GM18870 (cell line): ENCODE measurements around the gene USP17L15.
"Not testable (repeated sequence)": the region's sequence is repeated elsewhere in the genome, so short reads cannot be mapped to it uniquely, and the experiment has no call there.

Source experiments
- ATAC-seq: cut with Tn5 transposase; IDR thresholded peaks from one replicate; pipeline ENCODE4 v1.9.1; 2021; ENCODE audit warnings: moderate library complexity; ENCODE audit not compliant: unreplicated experiment

The USP17L15 gene, protein sequence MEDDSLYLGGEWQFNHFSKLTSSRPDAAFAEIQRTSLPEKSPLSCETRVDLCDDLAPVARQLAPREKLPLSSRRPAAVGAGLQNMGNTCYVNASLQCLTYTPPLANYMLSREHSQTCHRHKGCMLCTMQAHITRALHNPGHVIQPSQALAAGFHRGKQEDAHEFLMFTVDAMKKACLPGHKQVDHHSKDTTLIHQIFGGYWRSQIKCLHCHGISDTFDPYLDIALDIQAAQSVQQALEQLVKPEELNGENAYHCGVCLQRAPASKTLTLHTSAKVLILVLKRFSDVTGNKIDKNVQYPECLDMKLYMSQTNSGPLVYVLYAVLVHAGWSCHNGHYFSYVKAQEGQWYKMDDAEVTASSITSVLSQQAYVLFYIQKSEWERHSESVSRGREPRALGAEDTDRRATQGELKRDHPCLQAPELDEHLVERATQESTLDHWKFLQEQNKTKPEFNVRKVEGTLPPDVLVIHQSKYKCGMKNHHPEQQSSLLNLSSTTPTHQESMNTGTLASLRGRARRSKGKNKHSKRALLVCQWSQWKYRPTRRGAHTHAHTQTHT

DNA sequence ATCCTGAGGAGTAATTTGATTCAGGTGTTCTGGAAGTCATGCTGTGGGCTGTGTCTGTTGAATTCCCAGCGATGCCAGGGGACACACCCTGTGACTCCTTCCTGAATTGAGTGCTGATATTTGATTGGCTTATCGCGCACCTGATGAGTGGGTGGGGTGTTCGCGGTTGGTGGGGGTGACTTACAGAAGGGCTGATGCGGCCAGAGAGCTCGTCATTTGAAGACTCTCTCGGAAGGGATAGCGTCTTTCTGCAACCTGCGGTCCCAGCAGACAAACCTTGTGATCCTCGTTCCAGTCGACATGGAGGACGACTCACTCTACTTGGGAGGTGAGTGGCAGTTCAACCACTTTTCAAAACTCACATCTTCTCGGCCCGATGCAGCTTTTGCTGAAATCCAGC lies at the start of gene USP17L15:
Gene USP17L15 (plus strand): TSS at position 301 of the 400 bp plus-strand sequence. CDS start 0 bp downstream, at position 301.
- not testable (repeated sequence) for ATAC-seq

DNA sequence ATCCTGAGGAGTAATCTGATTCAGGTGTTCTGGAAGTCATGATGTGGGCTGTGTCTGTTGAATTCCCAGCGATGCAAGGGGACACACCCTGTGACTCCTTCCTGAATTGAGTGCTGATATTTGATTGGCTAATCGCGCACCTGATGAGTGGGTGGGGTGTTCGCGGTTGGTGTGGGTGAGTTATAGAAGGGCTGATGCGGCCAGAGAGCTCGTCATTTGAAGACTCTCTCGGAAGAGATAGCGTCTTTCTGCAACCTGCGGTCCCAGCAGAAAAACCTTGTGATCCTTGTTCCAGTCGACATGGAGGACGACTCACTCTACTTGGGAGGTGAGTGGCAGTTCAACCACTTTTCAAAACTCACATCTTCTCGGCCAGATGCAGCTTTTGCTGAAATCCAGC lies 23.8 kb upstream of the USP17L15 start, which contains the start of gene USP17L10:
Gene USP17L10 (plus strand): TSS at position 301 of the 400 bp plus-strand sequence. CDS start 0 bp downstream, at position 301.
- ATAC-seq = not testable (repeated sequence)

DNA sequence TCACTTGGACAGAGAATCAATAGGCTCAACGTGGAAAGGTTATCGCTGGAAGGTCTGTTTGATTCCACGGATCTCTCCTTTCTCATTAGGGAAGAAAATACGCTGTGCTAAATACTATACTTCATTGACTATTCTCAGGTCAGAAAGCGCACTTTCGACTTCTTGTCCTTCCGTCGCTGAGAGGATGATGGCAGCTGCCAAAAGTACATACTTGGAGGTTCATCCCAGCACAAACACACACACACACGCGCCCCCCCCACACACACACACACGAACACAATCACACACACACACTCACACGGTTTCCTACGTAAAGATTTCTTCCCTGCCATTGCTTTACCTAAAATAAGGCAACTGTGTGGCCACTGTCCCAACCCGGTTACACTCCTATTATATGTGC lies 19.5 kb upstream of the USP17L15 start:
- not testable (repeated sequence) for ATAC-seq

DNA sequence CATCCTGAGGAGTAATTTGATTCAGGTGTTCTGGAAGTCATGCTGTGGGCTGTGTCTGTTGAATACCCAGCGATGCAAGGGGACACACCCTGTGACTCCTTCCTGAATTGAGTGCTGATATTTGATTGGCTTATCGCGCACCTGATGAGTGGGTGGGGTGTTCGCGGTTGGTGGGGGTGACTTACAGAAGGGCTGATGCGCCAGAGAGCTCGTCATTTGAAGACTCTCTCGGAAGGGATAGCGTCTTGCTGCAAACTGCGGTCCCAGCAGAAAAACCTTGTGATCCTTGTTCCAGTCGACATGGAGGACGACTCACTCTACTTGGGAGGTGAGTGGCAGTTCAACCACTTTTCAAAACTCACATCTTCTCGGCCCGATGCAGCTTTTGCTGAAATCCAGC lies 19.1 kb upstream of the USP17L15 start, which contains the start of gene USP17L11:
Gene USP17L11 (plus strand): TSS at position 301 of the 400 bp plus-strand sequence. CDS start 0 bp downstream, at position 301.
- not testable (repeated sequence) for ATAC-seq

DNA sequence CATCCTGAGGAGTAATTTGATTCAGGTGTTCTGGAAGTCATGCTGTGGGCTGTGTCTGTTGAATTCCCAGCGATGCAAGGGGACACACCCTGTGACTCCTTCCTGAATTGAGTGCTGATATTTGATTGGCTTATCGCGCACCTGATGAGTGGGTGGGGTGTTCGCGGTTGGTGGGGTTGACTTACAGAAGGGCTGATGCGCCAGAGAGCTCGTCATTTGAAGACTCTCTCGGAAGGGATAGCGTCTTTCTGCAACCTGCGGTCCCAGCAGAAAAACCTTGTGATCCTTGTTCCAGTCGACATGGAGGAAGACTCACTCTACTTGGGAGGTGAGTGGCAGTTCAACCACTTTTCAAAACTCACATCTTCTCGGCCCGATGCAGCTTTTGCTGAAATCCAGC lies 14.3 kb upstream of the USP17L15 start, which contains the start of gene USP17L12:
Gene USP17L12 (plus strand): TSS at position 301 of the 400 bp plus-strand sequence. CDS start 0 bp downstream, at position 301.
- not testable (repeated sequence) for ATAC-seq

DNA sequence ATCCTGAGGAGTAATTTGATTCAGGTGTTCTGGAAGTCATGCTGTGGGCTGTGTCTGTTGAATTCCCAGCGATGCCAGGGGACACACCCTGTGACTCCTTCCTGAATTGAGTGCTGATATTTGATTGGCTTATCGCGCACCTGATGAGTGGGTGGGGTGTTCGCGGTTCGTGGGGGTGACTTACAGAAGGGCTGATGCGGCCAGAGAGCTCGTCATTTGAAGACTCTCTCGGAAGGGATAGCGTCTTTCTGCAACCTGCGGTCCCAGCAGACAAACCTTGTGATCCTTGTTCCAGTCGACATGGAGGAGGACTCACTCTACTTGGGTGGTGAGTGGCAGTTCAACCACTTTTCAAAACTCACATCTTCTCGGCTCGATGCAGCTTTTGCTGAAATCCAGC lies 9.6 kb upstream of the USP17L15 start, which contains the start of gene USP17L13:
Gene USP17L13 (plus strand): TSS at position 301 of the 400 bp plus-strand sequence. CDS start 0 bp downstream, at position 301.
- not testable (repeated sequence) for ATAC-seq

DNA sequence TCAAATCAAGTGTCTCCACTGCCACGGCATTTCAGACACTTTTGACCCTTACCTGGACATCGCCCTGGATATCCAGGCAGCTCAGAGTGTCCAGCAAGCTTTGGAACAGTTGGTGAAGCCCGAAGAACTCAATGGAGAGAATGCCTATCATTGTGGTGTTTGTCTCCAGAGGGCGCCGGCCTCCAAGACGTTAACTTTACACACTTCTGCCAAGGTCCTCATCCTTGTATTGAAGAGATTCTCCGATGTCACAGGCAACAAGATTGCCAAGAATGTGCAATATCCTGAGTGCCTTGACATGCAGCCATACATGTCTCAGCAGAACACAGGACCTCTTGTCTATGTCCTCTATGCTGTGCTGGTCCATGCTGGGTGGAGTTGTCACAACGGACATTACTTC lies 3.9 kb upstream of the USP17L15 start:
- ATAC-seq = not testable (repeated sequence)

DNA sequence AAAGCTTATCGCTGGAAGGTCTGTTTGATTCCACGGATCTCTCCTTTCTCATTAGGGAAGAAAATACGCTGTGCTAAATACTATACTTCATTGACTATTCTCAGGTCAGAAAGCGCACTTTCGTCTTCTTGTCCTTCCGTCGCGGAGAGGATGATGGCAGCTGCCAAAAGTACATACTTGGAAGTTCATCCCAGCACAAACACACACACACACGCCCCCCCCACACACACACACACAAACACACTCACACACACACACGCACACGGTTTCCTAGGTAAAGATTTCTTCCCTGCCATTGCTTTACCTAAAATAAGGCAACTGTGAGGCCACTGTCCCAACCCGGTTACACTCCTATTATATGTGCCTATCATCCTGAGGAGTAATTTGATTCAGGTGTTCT lies 4.3 kb downstream of the USP17L15 start:
- not testable (repeated sequence) for ATAC-seq

DNA sequence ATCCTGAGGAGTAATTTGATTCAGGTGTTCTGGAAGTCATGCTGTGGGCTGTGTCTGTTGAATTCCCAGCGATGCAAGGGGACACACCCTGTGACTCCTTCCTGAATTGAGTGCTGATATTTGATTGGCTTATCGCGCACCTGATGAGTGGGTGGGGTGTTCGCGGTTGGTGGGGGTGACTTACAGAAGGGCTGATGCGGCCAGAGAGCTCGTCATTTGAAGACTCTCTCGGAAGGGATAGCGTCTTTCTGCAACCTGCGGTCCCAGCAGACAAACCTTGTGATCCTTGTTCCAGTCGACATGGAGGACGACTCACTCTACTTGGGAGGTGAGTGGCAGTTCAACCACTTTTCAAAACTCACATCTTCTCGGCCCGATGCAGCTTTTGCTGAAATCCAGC lies 9.4 kb downstream of the USP17L15 start, which contains the start of gene USP17L17:
Gene USP17L17 (plus strand): TSS at position 301 of the 400 bp plus-strand sequence. CDS start 0 bp downstream, at position 301.
- ATAC-seq = not testable (repeated sequence)

DNA sequence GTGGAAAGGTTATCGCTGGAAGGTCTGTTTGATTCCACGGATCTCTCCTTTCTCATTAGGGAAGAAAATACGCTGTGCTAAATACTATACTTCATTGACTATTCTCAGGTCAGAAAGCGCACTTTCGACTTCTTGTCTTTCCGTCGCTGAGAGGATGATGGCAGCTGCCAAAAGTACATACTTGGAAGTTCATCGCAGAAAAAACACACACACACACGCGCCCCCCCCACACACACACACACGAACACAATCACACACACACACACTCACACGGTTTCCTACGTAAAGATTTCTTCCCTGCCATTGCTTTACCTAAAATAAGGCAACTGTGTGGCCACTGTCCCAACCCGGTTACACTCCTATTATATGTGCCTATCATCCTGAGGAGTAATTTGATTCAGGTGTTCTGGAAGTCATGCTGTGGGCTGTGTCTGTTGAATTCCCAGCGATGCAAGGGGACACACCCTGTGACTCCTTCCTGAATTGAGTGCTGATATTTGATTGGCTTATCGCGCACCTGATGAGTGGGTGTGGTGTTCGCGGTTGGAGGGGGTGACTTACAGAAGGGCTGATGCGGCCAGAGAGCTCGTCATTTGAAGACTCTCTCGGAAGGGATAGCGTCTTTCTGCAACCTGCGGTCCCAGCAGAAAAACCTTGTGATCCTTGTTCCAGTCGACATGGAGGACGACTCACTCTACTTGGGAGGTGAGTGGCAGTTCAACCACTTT lies 13.9 kb downstream of the USP17L15 start, which contains the start of gene USP17L18:
Gene USP17L18 (plus strand): TSS at position 678 of the 728 bp plus-strand sequence. CDS start 0 bp downstream, at position 678.
- ATAC-seq = not testable (repeated sequence)

DNA sequence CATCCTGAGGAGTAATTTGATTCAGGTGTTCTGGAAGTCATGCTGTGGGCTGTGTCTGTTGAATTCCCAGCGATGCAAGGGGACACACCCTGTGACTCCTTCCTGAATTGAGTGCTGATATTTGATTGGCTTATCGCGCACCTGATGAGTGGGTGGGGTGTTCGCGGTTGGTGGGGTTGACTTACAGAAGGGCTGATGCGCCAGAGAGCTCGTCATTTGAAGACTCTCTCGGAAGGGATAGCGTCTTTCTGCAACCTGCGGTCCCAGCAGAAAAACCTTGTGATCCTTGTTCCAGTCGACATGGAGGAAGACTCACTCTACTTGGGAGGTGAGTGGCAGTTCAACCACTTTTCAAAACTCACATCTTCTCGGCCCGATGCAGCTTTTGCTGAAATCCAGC lies 18.9 kb downstream of the USP17L15 start, which contains the start of gene USP17L19:
Gene USP17L19 (plus strand): TSS at position 301 of the 400 bp plus-strand sequence. CDS start 0 bp downstream, at position 301.
- not testable (repeated sequence) for ATAC-seq

DNA sequence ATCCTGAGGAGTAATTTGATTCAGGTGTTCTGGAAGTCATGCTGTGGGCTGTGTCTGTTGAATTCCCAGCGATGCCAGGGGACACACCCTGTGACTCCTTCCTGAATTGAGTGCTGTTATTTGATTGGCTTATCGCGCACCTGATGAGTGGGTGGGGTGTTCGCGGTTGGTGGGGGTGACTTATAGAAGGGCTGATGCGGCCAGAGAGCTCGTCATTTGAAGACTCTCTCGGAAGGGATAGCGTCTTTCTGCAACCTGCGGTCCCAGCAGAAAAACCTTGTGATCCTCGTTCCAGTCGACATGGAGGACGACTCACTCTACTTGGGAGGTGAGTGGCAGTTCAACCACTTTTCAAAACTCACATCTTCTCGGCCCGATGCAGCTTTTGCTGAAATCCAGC lies 23.6 kb downstream of the USP17L15 start, which contains the start of gene USP17L20:
Gene USP17L20 (plus strand): TSS at position 301 of the 400 bp plus-strand sequence. CDS start 0 bp downstream, at position 301.
- ATAC-seq = not testable (repeated sequence)

DNA sequence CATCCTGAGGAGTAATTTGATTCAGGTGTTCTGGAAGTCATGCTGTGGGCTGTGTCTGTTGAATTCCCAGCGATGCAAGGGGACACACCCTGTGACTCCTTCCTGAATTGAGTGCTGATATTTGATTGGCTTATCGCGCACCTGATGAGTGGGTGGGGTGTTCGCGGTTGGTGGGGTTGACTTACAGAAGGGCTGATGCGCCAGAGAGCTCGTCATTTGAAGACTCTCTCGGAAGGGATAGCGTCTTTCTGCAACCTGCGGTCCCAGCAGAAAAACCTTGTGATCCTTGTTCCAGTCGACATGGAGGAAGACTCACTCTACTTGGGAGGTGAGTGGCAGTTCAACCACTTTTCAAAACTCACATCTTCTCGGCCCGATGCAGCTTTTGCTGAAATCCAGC lies 28.4 kb downstream of the USP17L15 start, which contains the start of gene USP17L21:
Gene USP17L21 (plus strand): TSS at position 301 of the 400 bp plus-strand sequence. CDS start 0 bp downstream, at position 301.
- not testable (repeated sequence) for ATAC-seq

DNA sequence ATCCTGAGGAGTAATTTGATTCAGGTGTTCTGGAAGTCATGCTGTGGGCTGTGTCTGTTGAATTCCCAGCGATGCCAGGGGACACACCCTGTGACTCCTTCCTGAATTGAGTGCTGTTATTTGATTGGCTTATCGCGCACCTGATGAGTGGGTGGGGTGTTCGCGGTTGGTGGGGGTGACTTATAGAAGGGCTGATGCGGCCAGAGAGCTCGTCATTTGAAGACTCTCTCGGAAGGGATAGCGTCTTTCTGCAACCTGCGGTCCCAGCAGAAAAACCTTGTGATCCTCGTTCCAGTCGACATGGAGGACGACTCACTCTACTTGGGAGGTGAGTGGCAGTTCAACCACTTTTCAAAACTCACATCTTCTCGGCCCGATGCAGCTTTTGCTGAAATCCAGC lies 33.1 kb downstream of the USP17L15 start, which contains the start of gene USP17L22:
Gene USP17L22 (plus strand): TSS at position 301 of the 400 bp plus-strand sequence. CDS start 0 bp downstream, at position 301.
- ATAC-seq = not testable (repeated sequence)

DNA sequence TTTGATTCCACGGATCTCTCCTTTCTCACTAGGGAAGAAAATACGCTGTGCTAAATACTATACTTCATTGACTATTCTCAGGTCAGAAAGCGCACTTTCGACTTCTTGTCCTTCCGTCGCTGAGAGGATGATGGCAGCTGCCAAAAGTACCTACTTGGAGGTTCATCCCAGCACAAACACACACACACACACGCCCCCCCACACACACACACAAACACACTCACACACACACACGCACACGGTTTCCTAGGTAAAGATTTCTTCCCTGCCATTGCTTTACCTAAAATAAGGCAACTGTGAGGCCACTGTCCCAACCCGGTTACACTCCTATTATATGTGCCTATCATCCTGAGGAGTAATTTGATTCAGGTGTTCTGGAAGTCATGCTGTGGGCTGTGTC lies 37.5 kb downstream of the USP17L15 start:
- ATAC-seq = not testable (repeated sequence)
